Kidney (tissue), 14 donors: Measurements from ENCODE around the gene CDH13. TPM values are rescaled to one million over a fixed set of nuclear protein-coding genes. Genes with fewer than 3 reads are reported as not detected.
A peak's percentile ranks its signal among the peaks of the same experiment; 100 is the strongest.

Source experiments
- DNase-seq, 5 donors: peaks; one replicate each; pipeline ENCODE4 v3.0.0-alpha.2; 2013 to 2020
- FAIRE-seq: peaks from 2 replicates; lab custom pipeline; 2012; peaks lifted over from hg19 to GRCh38; lab: Jason Lieb, UNC
- H3K27ac ChIP-seq, 2 donors: one replicate each; pipeline ENCODE4 v1.7.0; 2013; ENCODE audit warnings: low read depth in 2 of 2, low read length in 2 of 2, inconsistent platforms in 1 of 2
- H3K27me3 ChIP-seq: one replicate; pipeline ENCODE4 v1.7.1; 2013; ENCODE audit warnings: low read length, inconsistent platforms; ENCODE audit not compliant: control insufficient read depth, insufficient read depth
- H3K36me3 ChIP-seq, 3 donors: one replicate each; pipeline versions ENCODE4 v1.7.0 to v1.7.1; 2013; ENCODE audit warnings: low read length in 3 of 3, control low read depth in 1 of 3, inconsistent platforms in 1 of 3; ENCODE audit not compliant: insufficient read depth in 3 of 3, control insufficient read depth in 2 of 3
- H3K4me1 ChIP-seq, 3 donors: one replicate each; pipeline versions ENCODE4 v1.7.0 to v1.7.1; 2013; ENCODE audit warnings: low read length in 3 of 3, inconsistent platforms in 1 of 3, low read depth in 1 of 3; ENCODE audit not compliant: control insufficient read depth in 2 of 3, insufficient read depth in 2 of 3
- H3K4me3 ChIP-seq, 3 donors: one replicate each; pipeline versions ENCODE4 v1.7.0 to v1.8.1; 2013; ENCODE audit warnings: low read length in 3 of 3, control low read depth in 1 of 3, inconsistent platforms in 1 of 3
- H3K9ac ChIP-seq, 3 donors: one replicate each; pipeline versions ENCODE4 v1.7.0 to v1.7.1; 2013; ENCODE audit warnings: low read length in 3 of 3, control low read depth in 1 of 3, inconsistent platforms in 1 of 3
- H3K9me3 ChIP-seq, 3 donors: one replicate each; pipeline versions ENCODE4 v1.7.0 to v1.7.1; 2013; ENCODE audit warnings: low read length in 3 of 3, control low read depth in 1 of 3, inconsistent platforms in 1 of 3; ENCODE audit not compliant: control insufficient read depth in 2 of 3, insufficient read depth in 1 of 3
- intact Hi-C: fragments of 100-400 bp; cut with DNase I; formaldehyde crosslinking; loops from one replicate; pipeline ENCODE4 v1.11.1; 2022
- polyA plus RNA-seq: library from polyadenylated mRNA; stranded (reverse); fragments of 350-450 nt; fragmentation: Illumina TruSeq; extraction: RNeasy Lipid Tissue Mini Kit (QIAGEN cat#74804); gene quantifications from one replicate; pipeline ENCODE4 v1.2.3, GENCODE V29; 2014; ENCODE audit warnings: low read depth, low replicate concordance; ENCODE audit not compliant: insufficient read depth
- total RNA-seq: library from RNA; stranded (reverse); fragmentation: NEBNext Ultra II Directional; extraction: Animal tissue kit (Norgen Biotek cat#: 25700); gene quantifications from one replicate; pipeline ENCODE4 v1.2.1, GENCODE V29; 2021
- TF ChIP-seq, protein P1 (sequence below): IDR thresholded peaks from 3 replicates; pipeline ENCODE4 v1.5.1; 2012; ENCODE audit warnings: mild to moderate bottlenecking, moderate library complexity, borderline replicate concordance; ENCODE audit not compliant: insufficient read depth; ENCODE audit errors: extremely low read depth
- donor health status: control.
- donor health status: control.
- donor health status: control.
- donor health status: control.
- donor health status: control.
- donor health status: DM: yes; HTN: yes; CAD: no.
- donor health status: Normal renal cell carcinoma (clear cell type).

Gene CDH13
- total and polyA plus RNA-seq, 2 donors from 2014 or later, result 4.8 to 13.8 TPM

DNA sequence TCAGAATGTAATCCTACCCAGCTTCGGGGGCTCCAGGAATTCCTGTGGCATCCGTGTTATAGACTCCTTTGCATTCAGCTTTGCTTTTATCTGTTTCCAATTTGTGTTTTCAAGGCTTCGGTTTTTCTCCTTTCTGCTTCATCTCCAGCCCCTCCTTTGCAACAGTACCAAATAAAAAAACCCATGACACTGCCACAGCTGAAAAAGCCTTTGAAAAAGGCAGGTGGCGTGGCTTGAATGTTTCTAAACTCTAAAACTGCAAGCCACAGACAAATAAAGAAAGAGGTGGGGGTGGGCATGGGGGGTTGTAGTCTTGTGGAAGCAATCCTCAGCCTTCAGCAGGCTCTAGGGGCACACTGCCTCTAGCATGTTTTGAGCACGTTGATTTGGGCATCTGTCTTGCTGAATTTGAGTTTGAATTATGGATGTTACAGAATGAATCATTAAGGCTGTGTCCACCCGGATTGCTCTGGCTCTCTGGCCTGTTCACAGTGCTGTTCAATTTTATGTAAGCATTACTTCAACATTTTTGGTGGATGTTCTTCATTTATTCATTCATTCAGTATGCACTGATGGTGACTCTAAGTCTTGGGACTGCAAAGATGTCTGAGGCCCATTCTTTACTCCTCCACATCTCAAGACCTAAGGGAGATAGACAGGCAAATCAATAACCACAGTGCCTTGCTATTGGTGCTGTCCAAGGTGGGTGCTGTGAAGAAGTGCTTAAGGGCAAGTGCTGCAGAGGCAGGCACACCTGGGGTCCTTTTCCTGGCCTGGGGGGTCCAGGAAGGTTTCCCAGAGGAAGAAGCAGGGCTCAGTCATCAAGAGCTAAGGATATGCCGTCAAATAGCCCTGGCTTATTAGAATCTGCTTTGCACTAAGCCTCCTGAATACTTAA lies 77.4 kb downstream of the CDH13 start:
- no peaks in the 10 kb centered on the region for H3K36me3 ChIP-seq
- FAIRE-seq, result no peak
- intact Hi-C loops, result no loop called here

DNA sequence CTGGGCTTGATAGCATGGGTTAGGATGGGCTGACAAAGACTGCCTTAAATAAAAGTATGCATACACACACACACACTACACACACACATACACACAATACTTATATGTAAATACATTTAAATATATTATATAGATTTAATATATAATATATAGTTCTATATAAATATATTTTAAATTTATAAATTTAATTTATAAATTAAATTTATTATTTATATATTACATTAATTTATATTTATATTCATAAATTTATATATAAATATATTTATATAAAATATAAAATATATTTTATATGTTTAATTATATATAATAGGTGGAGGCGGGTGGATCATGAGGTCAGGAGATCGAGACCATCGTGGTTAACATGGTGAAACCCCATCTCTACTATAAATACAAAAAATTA lies 83.2 kb downstream of the CDH13 start:
- TF ChIP-seq, protein P1, sequence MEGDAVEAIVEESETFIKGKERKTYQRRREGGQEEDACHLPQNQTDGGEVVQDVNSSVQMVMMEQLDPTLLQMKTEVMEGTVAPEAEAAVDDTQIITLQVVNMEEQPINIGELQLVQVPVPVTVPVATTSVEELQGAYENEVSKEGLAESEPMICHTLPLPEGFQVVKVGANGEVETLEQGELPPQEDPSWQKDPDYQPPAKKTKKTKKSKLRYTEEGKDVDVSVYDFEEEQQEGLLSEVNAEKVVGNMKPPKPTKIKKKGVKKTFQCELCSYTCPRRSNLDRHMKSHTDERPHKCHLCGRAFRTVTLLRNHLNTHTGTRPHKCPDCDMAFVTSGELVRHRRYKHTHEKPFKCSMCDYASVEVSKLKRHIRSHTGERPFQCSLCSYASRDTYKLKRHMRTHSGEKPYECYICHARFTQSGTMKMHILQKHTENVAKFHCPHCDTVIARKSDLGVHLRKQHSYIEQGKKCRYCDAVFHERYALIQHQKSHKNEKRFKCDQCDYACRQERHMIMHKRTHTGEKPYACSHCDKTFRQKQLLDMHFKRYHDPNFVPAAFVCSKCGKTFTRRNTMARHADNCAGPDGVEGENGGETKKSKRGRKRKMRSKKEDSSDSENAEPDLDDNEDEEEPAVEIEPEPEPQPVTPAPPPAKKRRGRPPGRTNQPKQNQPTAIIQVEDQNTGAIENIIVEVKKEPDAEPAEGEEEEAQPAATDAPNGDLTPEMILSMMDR, result no peak
- no peaks in the 10 kb centered on the region for H3K4me1 ChIP-seq
- H3K9ac ChIP-seq, result no peak overlapping the region
- no peaks in the 10 kb centered on the region for H3K27me3 ChIP-seq
- FAIRE-seq, result peak; percentile 96
- no peak overlapping the region for H3K4me3 ChIP-seq
- no peaks in the 10 kb centered on the region for H3K9me3 ChIP-seq
- H3K27ac ChIP-seq, result no peak overlapping the region
- no peak for DNase-seq
- no peaks in the 10 kb centered on the region for H3K36me3 ChIP-seq
- intact Hi-C loops, result no loop called here

More for the DNA sequence above, 77.4 kb downstream of the CDH13 start:
- H3K27me3 ChIP-seq, result no peaks in the 10 kb centered on the region
- no peak overlapping the region for H3K4me3 ChIP-seq
- no peak overlapping the region for H3K27ac ChIP-seq
- no peaks in the 10 kb centered on the region for H3K9me3 ChIP-seq
- H3K4me1 ChIP-seq, result no peaks in the 10 kb centered on the region
- DNase-seq, result peak in 3 of 5 donors; percentile 31 to 38 (median 37)
- H3K9ac ChIP-seq, result no peak overlapping the region
- TF ChIP-seq, protein P1, result no peak

DNA sequence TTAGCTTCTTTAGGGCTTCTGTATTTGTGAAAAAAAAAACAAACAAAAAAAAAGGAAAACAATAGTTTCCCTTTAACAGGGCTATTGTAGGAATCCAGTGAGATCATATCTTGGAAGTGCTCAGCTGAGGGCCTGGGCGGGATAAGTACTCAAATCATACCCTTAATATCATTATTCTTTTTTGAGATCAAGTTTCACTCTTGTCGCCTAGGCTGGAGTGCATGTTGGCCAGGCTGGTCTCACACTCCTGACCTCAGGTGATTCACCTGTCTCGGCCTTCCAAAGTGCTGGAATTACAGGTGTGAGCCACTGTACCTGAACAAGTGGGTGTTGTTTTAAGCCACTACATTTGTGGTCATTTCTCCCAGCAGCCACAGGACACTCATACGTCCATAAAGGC lies 87.0 kb downstream of the CDH13 start:
- Histone ChIP-seq H3K9ac (no peak overlapping the region), H3K4me1 (no peaks in the 10 kb centered on the region), H3K9me3 (no peaks in the 10 kb centered on the region), H3K27me3 (no peaks in the 10 kb centered on the region), H3K27ac (no peak overlapping the region), H3K4me3 (no peak overlapping the region), H3K36me3 (no peaks in the 10 kb centered on the region)
- intact Hi-C loops, result no loop called here
- FAIRE-seq (no peak), DNase-seq (no peak)
- TF ChIP-seq, protein P1, result no peak
